Adrenal gland (tissue), 12 donors: ENCODE data around the gene PPP2R5B. TPM values are rescaled to one million over a fixed set of nuclear protein-coding genes. Genes with fewer than 3 reads are reported as not detected.
A peak's percentile ranks its signal among the peaks of the same experiment; 100 is the strongest.

Experiments
- DNase-seq, 7 donors: peaks; one replicate each; pipeline ENCODE4 v3.0.0-alpha.2; 2019 to 2020
- H3K27ac ChIP-seq, 5 donors: fragments of 200-600 bp; sonication (generic) in 4 of 5; 1 replicate in 3 of 5; 2 replicates in 2 of 5; pipeline versions ENCODE4 v1.5.1 to v1.8.0; 2016 to 2020; ENCODE audit warnings: mild to moderate bottlenecking in 1 of 5
- H3K27me3 ChIP-seq: fragments of 200-600 bp; 2 replicates; pipeline ENCODE4 v1.8.0; 2021
- H3K36me3 ChIP-seq, 2 donors: fragments of 200-600 bp; replicated peaks in 1 of 2; 1 replicate in 1 of 2; 2 replicates in 1 of 2; pipeline versions ENCODE4 v1.5.1 to v1.8.0; 2018 to 2022
- H3K4me1 ChIP-seq, 2 donors: fragments of 200-600 bp; replicated peaks in 1 of 2; 1 replicate in 1 of 2; 2 replicates in 1 of 2; pipeline versions ENCODE4 v1.5.1 to v1.8.0; 2018 to 2021
- H3K4me3 ChIP-seq, 4 donors: fragments of 200-600 bp; sonication (generic) in 3 of 4; one replicate each; pipeline ENCODE4 v1.5.1; 2016 to 2018
- H3K9me3 ChIP-seq, 3 donors: fragments of 200-600 bp; sonication (generic) in 1 of 3; replicated peaks in 1 of 3; 1 replicate in 2 of 3; 2 replicates in 1 of 3; pipeline versions ENCODE4 v1.5.1 to v1.8.0; 2016 to 2021
- POLR2A ChIP-seq, 2 donors: fragments of 450-650 bp; IDR thresholded peaks; one replicate each; pipeline ENCODE4 v1.6.1; 2017; ENCODE audit warnings: antibody characterized with exemption in 2 of 2, mild to moderate bottlenecking in 2 of 2, moderate library complexity in 1 of 2
- WGBS, 4 donors: extraction: QIAGEN DNeasy Blood & Tissue Kit in 2 of 4; methylation state at CpG; one replicate each; pipeline versions ENCODE4 v1.1.5 to v1.1.7; 2013 to 2017; 5-methylcytosine and 5-hydroxymethylcytosine counted together
- intact Hi-C, 2 donors: fragments of 100-400 bp; cut with DNase I; formaldehyde crosslinking; loops; one replicate each; pipeline versions ENCODE4 v1.14.1 to v1.15.0; 2022 to 2023
- polyA plus RNA-seq, 3 donors: library from polyadenylated mRNA; stranded (reverse); fragments of 200-250 nt in 2 of 3; fragments of 350-450 nt in 1 of 3; fragmentation: Illumina TruSeq in 1 of 3; extraction: RNeasy Lipid Tissue Mini Kit (QIAGEN cat#74804) in 1 of 3; gene quantifications; one replicate each; pipeline ENCODE4 v1.2.3, GENCODE V29; 2013 to 2014
- total RNA-seq, 9 donors: library from RNA; depleted of rRNA in 4 of 9; stranded (reverse); fragments of >200 nt in 4 of 9; fragments of 120-200 nt in 1 of 9; fragmentation: NEBNext Ultra II Directional in 1 of 9; extraction: Animal tissue kit (Norgen Biotek cat#: 25700) in 1 of 9; gene quantifications; one replicate each; pipeline versions ENCODE4 v1.1.0 to v1.2.4, GENCODE V29; 2013 to 2023
- TF ChIP-seq, protein P1 (sequence below), 6 experiments: fragments of 450-650 bp in 4 of 6; fragments of 200-600 bp in 2 of 6; sonication (generic) in 1 of 6; IDR thresholded peaks; 1 replicate in 5 of 6; 2 replicates in 1 of 6; pipeline versions ENCODE4 v1.5.1 to v1.8.0; 2016 to 2021; ENCODE audit warnings: antibody characterized with exemption in 6 of 6, mild to moderate bottlenecking in 2 of 6, moderate library complexity in 1 of 6
- donor health status: healthy with polysubstance abuse.
- donor health status: Bipolar disorder and iron deficiency.
- donor health status: DM: yes; HTN: yes; CAD: no.
- donor health status: DM: no; HTN: no; CAD: no.
- donor health status: DM: no; HTN: no; CAD: no.
- donor health status: DM: yes; HTN: yes; CAD: no.

PPP2R5B gene
- total and polyA plus RNA-seq, 12 donors: 7.8 to 51.3 (median 21.2) TPM

DNA sequence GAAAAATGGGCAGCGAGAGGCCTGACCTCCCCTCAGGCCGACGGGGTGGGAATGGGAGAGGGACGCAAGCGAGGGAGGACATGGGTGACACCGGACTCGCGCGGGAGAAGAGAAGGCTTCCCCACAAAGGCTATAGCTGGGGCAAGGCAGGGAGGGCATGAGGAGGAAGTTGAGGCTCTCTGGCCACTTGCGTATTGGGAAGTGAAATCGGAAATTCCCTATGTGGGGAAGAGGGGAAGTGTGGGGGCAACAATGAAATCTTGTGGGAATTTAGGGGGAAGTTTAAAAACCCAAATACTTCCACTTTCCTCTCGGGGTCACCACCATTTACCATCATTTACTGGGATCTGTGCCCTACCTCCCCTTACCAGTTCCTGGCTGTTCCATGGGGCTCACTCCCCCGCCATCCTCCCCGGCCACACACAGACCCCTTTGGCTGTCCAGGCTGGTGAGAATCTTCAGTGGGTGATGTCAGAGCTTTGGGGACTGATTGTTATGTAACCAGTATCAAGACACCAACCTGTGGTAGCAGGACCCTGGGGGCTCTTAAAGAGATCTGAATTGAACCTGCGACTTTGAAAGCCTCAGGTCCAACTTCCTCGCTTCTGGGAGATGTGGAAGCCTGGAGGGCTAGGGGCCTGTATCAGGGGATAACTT, 45.1 kb upstream of the PPP2R5B start:
- Histone ChIP-seq H3K27ac (peak overlapping the region; percentile 62 to 88 (median 77)), H3K4me3 (peak overlapping the region; percentile 21 to 93 (median 41)), H3K36me3 (peaks cover 0 to 3% of the 10 kb centered on the region in 2 donors), H3K4me1 (peaks cover 24 to 42% of the 10 kb centered on the region in 2 donors), H3K9me3 (no peaks in the 10 kb centered on the region), H3K27me3 (no peaks in the 10 kb centered on the region)
- intact Hi-C loops: no loop called here
- TF ChIP-seq POLR2A (IDR thresholded peaks at IDR 0.05): no peak
- TF ChIP-seq, protein P1, sequence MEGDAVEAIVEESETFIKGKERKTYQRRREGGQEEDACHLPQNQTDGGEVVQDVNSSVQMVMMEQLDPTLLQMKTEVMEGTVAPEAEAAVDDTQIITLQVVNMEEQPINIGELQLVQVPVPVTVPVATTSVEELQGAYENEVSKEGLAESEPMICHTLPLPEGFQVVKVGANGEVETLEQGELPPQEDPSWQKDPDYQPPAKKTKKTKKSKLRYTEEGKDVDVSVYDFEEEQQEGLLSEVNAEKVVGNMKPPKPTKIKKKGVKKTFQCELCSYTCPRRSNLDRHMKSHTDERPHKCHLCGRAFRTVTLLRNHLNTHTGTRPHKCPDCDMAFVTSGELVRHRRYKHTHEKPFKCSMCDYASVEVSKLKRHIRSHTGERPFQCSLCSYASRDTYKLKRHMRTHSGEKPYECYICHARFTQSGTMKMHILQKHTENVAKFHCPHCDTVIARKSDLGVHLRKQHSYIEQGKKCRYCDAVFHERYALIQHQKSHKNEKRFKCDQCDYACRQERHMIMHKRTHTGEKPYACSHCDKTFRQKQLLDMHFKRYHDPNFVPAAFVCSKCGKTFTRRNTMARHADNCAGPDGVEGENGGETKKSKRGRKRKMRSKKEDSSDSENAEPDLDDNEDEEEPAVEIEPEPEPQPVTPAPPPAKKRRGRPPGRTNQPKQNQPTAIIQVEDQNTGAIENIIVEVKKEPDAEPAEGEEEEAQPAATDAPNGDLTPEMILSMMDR (IDR thresholded peaks at IDR 0.05): no peak
- DNase-seq: peak in 1 of 7 donors; percentile 46
- WGBS, 4 donors: 21 to 26% (median 23%) methylated on average over 14 to 16 of the region's 16 CpGs

DNA sequence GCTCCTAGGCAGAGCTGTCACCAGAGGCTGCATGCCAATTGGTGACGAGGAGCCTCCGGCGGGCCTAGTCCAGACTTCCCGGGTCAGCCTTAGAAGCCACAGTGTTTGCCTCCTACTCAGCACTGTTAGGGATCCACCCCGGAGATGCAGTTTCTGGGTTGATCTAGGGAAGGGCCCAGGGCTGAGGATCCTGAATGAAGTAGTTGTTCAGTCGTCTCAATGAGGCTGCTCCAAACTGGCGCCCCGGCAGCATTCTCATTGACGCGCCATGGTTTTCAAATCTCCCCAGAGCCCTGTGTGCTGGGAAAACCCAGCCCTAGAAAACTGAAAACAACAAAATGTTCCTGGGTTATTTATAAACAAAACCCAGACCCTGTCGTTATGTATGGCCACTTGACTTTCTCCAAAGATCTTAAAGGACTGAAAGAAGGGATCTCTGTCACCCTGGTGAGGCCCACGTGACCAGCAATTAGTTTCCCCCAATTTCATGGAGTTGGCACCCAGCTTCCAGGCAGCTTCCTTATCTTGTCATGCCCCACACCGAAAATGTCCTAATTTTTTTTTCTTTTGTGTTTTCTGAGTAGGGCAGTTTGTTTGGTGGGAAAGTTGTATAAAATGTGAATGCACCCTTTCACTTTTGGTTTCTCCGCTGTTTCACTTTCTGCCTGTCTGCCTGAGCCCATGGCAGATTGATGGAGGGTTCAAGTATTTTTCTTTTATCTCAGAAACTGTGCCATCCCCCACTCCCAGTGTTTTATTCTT, 44.1 kb upstream of the PPP2R5B start:
- no peak for DNase-seq
- 61 to 77% (median 75%) methylated on average over 14 of the region's 14 CpGs for WGBS, 4 donors
- peak overlapping the region in 2 of 5 donors; percentile 35 to 36 for H3K27ac ChIP-seq

GRCh38 chr11:64881476-64881875, 43.0 kb upstream of the PPP2R5B start:
- intact Hi-C loops: no loop called here
- Histone ChIP-seq H3K27ac (no peak overlapping the region), H3K36me3 (no peaks in the 10 kb centered on the region), H3K4me3 (no peak overlapping the region), H3K4me1 (peaks cover 16 to 32% of the 10 kb centered on the region in 2 donors), H3K27me3 (no peaks in the 10 kb centered on the region), H3K9me3 (no peaks in the 10 kb centered on the region)
- no peak for TF ChIP-seq POLR2A (IDR thresholded peaks at IDR 0.05)
- TF ChIP-seq, protein P1 (IDR thresholded peaks at IDR 0.05): no peak
- DNase-seq: no peak
- 56 to 69% (median 66%) methylated on average over 8 of the region's 8 CpGs for WGBS, 4 donors

More for the DNA sequence above, 44.1 kb upstream of the PPP2R5B start:
- Histone ChIP-seq H3K27me3 (no peaks in the 10 kb centered on the region), H3K4me3 (no peak overlapping the region), H3K4me1 (peaks cover 22 to 36% of the 10 kb centered on the region in 2 donors), H3K9me3 (no peaks in the 10 kb centered on the region), H3K36me3 (no peaks in the 10 kb centered on the region)
- intact Hi-C loops: no loop called here
- TF ChIP-seq, protein P1 (IDR thresholded peaks at IDR 0.05): no peak
- TF ChIP-seq POLR2A (IDR thresholded peaks at IDR 0.05): no peak

- intact Hi-C loops: no loop called here
- Histone ChIP-seq H3K9me3 (no peaks in the 10 kb centered on the region), H3K27ac (peak overlapping the region in 2 of 5 donors; percentile 38 to 51), H3K4me3 (no peak overlapping the region), H3K4me1 (peaks cover 8 to 24% of the 10 kb centered on the region in 2 donors), H3K36me3 (no peaks in the 10 kb centered on the region), H3K27me3 (no peaks in the 10 kb centered on the region)
- no peak for DNase-seq
- 70 to 91% (median 74%) methylated on average over 5 of the region's 5 CpGs for WGBS, 4 donors
- TF ChIP-seq POLR2A (IDR thresholded peaks at IDR 0.05): no peak
- TF ChIP-seq, protein P1 (IDR thresholded peaks at IDR 0.05): no peak
Measured at GRCh38 chr11:64882243-64882642, 42.2 kb upstream of the PPP2R5B start.
